Myometrial cell (primary cell): ENCODE measurements around the gene COG3. TPM values are rescaled to one million over a fixed set of nuclear protein-coding genes. Genes with fewer than 3 reads are reported as not detected.

Experiments
- total RNA-seq: library from RNA; depleted of rRNA; stranded (reverse); fragments of >200 nt; gene quantifications from 2 replicates; pipeline ENCODE4 v1.2.3, GENCODE V29; 2015

COG3 gene, protein sequence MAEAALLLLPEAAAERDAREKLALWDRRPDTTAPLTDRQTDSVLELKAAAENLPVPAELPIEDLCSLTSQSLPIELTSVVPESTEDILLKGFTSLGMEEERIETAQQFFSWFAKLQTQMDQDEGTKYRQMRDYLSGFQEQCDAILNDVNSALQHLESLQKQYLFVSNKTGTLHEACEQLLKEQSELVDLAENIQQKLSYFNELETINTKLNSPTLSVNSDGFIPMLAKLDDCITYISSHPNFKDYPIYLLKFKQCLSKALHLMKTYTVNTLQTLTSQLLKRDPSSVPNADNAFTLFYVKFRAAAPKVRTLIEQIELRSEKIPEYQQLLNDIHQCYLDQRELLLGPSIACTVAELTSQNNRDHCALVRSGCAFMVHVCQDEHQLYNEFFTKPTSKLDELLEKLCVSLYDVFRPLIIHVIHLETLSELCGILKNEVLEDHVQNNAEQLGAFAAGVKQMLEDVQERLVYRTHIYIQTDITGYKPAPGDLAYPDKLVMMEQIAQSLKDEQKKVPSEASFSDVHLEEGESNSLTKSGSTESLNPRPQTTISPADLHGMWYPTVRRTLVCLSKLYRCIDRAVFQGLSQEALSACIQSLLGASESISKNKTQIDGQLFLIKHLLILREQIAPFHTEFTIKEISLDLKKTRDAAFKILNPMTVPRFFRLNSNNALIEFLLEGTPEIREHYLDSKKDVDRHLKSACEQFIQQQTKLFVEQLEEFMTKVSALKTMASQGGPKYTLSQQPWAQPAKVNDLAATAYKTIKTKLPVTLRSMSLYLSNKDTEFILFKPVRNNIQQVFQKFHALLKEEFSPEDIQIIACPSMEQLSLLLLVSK
- total RNA-seq: 21.4 and 27.7 TPM in 2 replicates

DNA sequence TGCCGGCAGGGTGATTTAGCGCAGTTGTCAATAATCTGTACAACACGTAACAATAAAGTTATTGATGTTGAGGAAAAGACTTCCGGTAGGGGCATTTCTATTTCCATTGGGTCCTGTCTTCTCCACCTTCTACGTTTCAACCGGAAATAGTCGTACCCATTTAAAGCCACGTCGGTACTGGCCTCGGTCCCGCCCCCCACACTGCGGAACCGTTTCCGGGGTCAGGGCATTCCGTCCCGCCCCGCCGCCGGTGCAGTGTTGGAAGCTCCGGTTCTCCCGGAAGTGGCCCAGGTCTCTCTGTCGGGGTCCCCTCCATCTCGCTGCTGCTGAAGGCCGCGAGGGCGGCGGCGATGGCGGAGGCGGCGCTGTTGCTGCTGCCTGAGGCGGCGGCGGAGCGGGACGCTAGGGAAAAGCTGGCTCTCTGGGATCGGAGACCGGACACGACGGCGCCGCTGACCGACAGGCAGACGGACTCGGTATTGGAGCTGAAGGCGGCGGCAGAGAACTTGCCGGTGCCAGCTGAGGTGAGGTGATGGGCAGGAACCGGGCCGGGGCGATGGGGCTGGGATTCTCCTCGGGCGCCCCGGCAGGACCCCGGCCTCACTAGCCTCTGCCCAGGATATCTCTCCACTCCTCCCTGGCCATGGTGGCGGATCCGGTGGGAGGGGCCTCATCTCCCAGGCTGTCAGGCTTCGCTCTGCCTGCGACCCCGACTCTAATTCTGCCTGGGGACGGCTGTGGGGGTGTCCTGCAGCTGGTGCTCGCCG, at the start of gene COG3:
Gene COG3, plus strand, starts transcription at position 253 of the 767 bp plus-strand sequence. Its CDS starts 98 bp downstream, at position 351.

DNA sequence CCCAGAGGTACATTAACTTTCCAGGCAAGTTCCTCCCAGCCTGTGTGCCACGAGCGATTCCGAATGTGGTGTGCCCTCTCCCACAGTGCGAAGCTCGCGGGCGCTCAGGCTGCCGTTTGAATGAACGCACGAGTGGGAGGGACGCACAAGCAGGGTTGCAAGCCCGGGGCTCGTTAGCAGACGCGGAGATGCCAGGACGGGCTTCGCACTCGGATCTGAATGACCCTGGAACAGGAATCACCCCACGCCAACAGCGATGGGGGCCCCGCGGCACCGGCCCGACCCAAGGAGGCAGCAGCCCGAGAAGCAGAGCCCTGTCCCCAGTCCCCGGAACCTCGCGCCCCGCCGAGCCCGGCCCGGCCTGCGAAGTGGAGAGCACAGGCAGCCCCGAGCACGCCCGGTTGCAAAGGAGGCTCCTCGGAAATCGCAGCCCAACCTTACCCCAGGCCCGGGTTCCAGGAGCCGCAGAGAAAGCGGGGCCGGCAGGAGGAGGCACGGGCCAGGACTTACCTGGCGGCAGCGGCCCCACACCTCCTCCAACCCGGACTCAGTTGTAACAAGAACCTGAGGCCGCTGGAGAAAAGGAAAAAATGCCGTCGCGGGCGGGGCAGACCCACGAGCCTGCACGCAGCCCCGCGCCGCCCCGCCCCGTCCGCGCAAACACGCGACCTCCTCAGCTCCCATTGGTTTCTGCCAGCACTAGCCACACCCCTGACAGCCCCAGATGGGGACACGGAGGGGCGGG, 46.8 kb upstream of the COG3 start, which contains the start of gene SLC25A30:
Gene SLC25A30, minus strand, starts transcription at position 584 of the 745 bp plus-strand sequence. CDS start 6,948 bp downstream, outside the sequence.

Other genes starting within 250 kb of the COG3 start
- 1,422 and 1,751 TPM in 2 replicates for gene TPT1, start 123.8 kb upstream of the COG3 start, total RNA-seq
- gene SLC25A30, start 46.6 kb upstream of the COG3 start, total RNA-seq: 2.0 and 3.0 TPM in 2 replicates
- gene ERICH6B, start 150.8 kb downstream of the COG3 start, total RNA-seq: not detected in 2 replicates
- gene CBY2, start 237.4 kb downstream of the COG3 start, total RNA-seq: not detected in 2 replicates